OCI-LY7 (cell line): ENCODE results near the gene RAP1A. TPM values are rescaled to one million over a fixed set of nuclear protein-coding genes. Genes with fewer than 3 reads are reported as not detected.
A peak's percentile ranks its signal among the peaks of the same experiment; 100 is the strongest.

Source experiments
- BruUV-seq: library from RNA; stranded (reverse); fragments of 400-500 nt; replicated peaks from 2 replicates; lab custom pipeline; 2021; lab: Mats Ljungman, UMichigan
- CTCF ChIA-PET: fragments of 300-600 bp; sonication (Branson Sonifier 250); formaldehyde crosslinking; loops from one replicate; lab custom pipeline; 2022; ENCODE audit warnings: antibody characterized with exemption; ENCODE audit not compliant: unreplicated experiment; lab: Charles Lee
- POLR2A ChIA-PET: fragments of 300-600 bp; sonication (Branson Sonifier 250); formaldehyde crosslinking; loops from one replicate; lab custom pipeline; 2022; ENCODE audit warnings: antibody characterized with exemption; lab: Charles Lee
- DNase-seq: peaks from one replicate; pipeline ENCODE4 v3.0.0-alpha.2; 2015; ENCODE audit warnings: low spot score
- H2AFZ ChIP-seq: fragments of 200-600 bp; sonication (generic), shearing (Covaris generic); 2 replicates; pipeline ENCODE4 v1.6.1; 2014; ENCODE audit warnings: mild to moderate bottlenecking, antibody characterized with exemption, low read length, moderate library complexity
- H3K27ac ChIP-seq: fragments of 200-600 bp; sonication (generic); 2 replicates; pipeline ENCODE4 v1.5.1; 2014; ENCODE audit warnings: mixed run types, low read depth, mild to moderate bottlenecking, moderate library complexity, low read length, inconsistent platforms; ENCODE audit not compliant: poor library complexity, severe bottlenecking
- H3K36me3 ChIP-seq: fragments of 200-600 bp; sonication (generic); 2 replicates; pipeline ENCODE4 v1.6.1; 2014; ENCODE audit warnings: mild to moderate bottlenecking, antibody characterized with exemption, low read length, moderate library complexity, mixed read lengths; ENCODE audit not compliant: insufficient read depth
- H3K4me1 ChIP-seq: fragments of 200-600 bp; sonication (generic); 2 replicates; pipeline ENCODE4 v1.5.1; 2014; ENCODE audit warnings: mild to moderate bottlenecking, low read length; ENCODE audit not compliant: insufficient read depth, poor library complexity, severe bottlenecking
- H3K4me2 ChIP-seq: fragments of 200-600 bp; sonication (generic); 2 replicates; pipeline ENCODE4 v1.6.1; 2014; ENCODE audit warnings: mild to moderate bottlenecking, low read length
- H3K4me3 ChIP-seq: fragments of 200-600 bp; sonication (generic); 2 replicates; pipeline ENCODE4 v1.5.1; 2014; ENCODE audit warnings: mild to moderate bottlenecking, low read depth, low read length; ENCODE audit not compliant: poor library complexity, severe bottlenecking
- H3K79me2 ChIP-seq: fragments of 200-600 bp; sonication (generic); 2 replicates; pipeline ENCODE4 v1.6.1; 2016; ENCODE audit warnings: low read depth, mild to moderate bottlenecking, low read length, moderate library complexity, mixed read lengths; ENCODE audit not compliant: insufficient read depth
- H3K9me2 ChIP-seq: fragments of 200-600 bp; sonication (generic); 2 replicates; pipeline ENCODE4 v1.6.1; 2016; ENCODE audit warnings: mild to moderate bottlenecking, low read length, mixed read lengths; ENCODE audit not compliant: insufficient read depth
- H3K9me3 ChIP-seq: fragments of 200-600 bp; sonication (generic); 2 replicates; pipeline ENCODE4 v1.6.1; 2014; ENCODE audit warnings: mild to moderate bottlenecking, mixed run types, low read length, mixed read lengths
- H4K20me1 ChIP-seq: fragments of 200-600 bp; sonication (generic); 2 replicates; pipeline ENCODE4 v1.6.1; 2014; ENCODE audit warnings: mild to moderate bottlenecking, antibody characterized with exemption, low read length, moderate library complexity, mixed read lengths; ENCODE audit not compliant: insufficient read depth
- CTCF ChIP-seq: fragments of 200-600 bp; sonication (generic); conservative IDR thresholded peaks from 2 replicates; pipeline ENCODE4 v1.5.1; 2014; ENCODE audit warnings: mild to moderate bottlenecking, antibody characterized with exemption, low read length, moderate library complexity, mixed read lengths
- EZH2phosphoT487 ChIP-seq: fragments of 200-600 bp; sonication (generic); IDR thresholded peaks from 2 replicates; pipeline ENCODE4 v1.6.1; 2018; ENCODE audit warnings: low read depth, borderline replicate concordance, mild to moderate bottlenecking, mixed run types, antibody characterized with exemption, low read length, moderate library complexity, mixed read lengths
- intact Hi-C: fragments of 100-400 bp; cut with micrococcal nuclease; formaldehyde crosslinking; loops from one replicate; pipeline ENCODE4 v1.10.0; 2022; ENCODE audit not compliant: unreplicated experiment
- total RNA-seq, 2 experiments: library from RNA; depleted of rRNA in 1 of 2; stranded (reverse); fragments of >200 nt in 1 of 2; shearing (Covaris generic) in 1 of 2; gene quantifications; 2 replicates each; pipeline ENCODE4 v1.2.3, GENCODE V29; 2014 to 2022

RAP1A gene
- total RNA-seq, 2 experiments from 2014 or later = 10.4 to 86.3 TPM

GRCh38 chr1:111654839-111655238 is 35.2 kb downstream of the RAP1A start:
- BruUV-seq = no TSS peak
- Histone ChIP-seq H3K4me1 (peaks cover 4% of the 10 kb centered on the region), H3K9me3 (no peaks in the 10 kb centered on the region), H2AFZ (no peak overlapping the region), H3K27ac (no peak overlapping the region), H3K4me3 (no peak overlapping the region), H3K9me2 (no peaks in the 10 kb centered on the region), H3K79me2 (peaks cover 87% of the 10 kb centered on the region), H3K4me2 (no peak overlapping the region), H3K36me3 (peaks cover 9% of the 10 kb centered on the region), H4K20me1 (peaks cover 3% of the 10 kb centered on the region; the same call in 1 of the 2 replicates)
- intact Hi-C loops = loop anchor here (5.0 kb wide), 1 partner anchor 83 kb away; no protein-coding TSS in a partner anchor
- DNase-seq = no peak
- TF ChIP-seq EZH2phosphoT487 (no peak), CTCF (no peak)
- ChIA-PET CTCF (no interaction called here), POLR2A (interaction anchor here (0.8 to 1.2 kb wide), 3 partner anchors 9 to 169 kb away, joined by 3 to 4 read pairs (median 3); no protein-coding TSS in a partner anchor)

GRCh38 chr1:111656086-111657017 is 36.8 kb downstream of the RAP1A start:
- H4K20me1 ChIP-seq = peaks cover 11% of the 10 kb centered on the region; the same call in 1 of the 2 replicates
- ChIA-PET POLR2A (no interaction called here), CTCF (no interaction called here)
- H2AFZ ChIP-seq = no peak overlapping the region
- no peak overlapping the region for H3K4me2 ChIP-seq
- H3K9me3 ChIP-seq = no peaks in the 10 kb centered on the region
- no peak overlapping the region for H3K4me3 ChIP-seq
- peaks cover 88% of the 10 kb centered on the region for H3K79me2 ChIP-seq
- TF ChIP-seq EZH2phosphoT487 (no peak), CTCF (peak; percentile 86)
- DNase-seq = peak; percentile 48
- H3K27ac ChIP-seq = no peak overlapping the region
- no peaks in the 10 kb centered on the region for H3K9me2 ChIP-seq
- intact Hi-C loops = loop anchor here (1.0 to 5.0 kb wide), 2 partner anchors 84 to 148 kb away; no protein-coding TSS in a partner anchor
- peaks cover 7% of the 10 kb centered on the region; the same call in 1 of the 2 replicates for H3K36me3 ChIP-seq
- no TSS peak for BruUV-seq
- peaks cover 13% of the 10 kb centered on the region for H3K4me1 ChIP-seq
